GM12878 (cell line): ENCODE results near the gene TOP2A. TPM values are rescaled to one million over a fixed set of nuclear protein-coding genes. Genes with fewer than 3 reads are reported as not detected.
A peak's percentile ranks its signal among the peaks of the same experiment; 100 is the strongest.

Source experiments
- BCL3 ChIP-seq: IDR thresholded peaks from 2 replicates; pipeline ENCODE4 v1.6.1; 2011; ENCODE audit warnings: borderline replicate concordance, low read depth, mild to moderate bottlenecking, moderate library complexity, low read length; ENCODE audit not compliant: insufficient read depth, poor library complexity, severe bottlenecking
- BHLHE40 ChIP-seq, 2 experiments: fragments of 450-650 bp in 1 of 2; IDR thresholded peaks; 2 replicates each; pipeline ENCODE4 v1.6.1; 2011 to 2017; ENCODE audit warnings: low read depth in 2 of 2, borderline replicate concordance in 1 of 2, improper control_type of control experiment in 1 of 2, low read length in 1 of 2, mild to moderate bottlenecking in 1 of 2
- DPF2 ChIP-seq: fragments of 450-650 bp; IDR thresholded peaks from 2 replicates; pipeline ENCODE4 v1.6.1; 2017; ENCODE audit warnings: mild to moderate bottlenecking
- ESRRA ChIP-seq: IDR thresholded peaks from 2 replicates; pipeline ENCODE4 v1.6.1; 2012; ENCODE audit warnings: mild to moderate bottlenecking, low read length, improper control_type of control experiment
- FOXK2 ChIP-seq: fragments of 450-650 bp; IDR thresholded peaks from 2 replicates; pipeline ENCODE4 v1.6.1; 2017; ENCODE audit warnings: mild to moderate bottlenecking, moderate library complexity
- IKZF1 ChIP-seq: fragments of 450-650 bp; conservative IDR thresholded peaks from 2 replicates; pipeline ENCODE4 v1.6.1; 2017; ENCODE audit warnings: antibody characterized with exemption, mild to moderate bottlenecking
- JUNB ChIP-seq: IDR thresholded peaks from 2 replicates; pipeline ENCODE4 v1.6.1; 2016; ENCODE audit warnings: antibody characterized with exemption, mild to moderate bottlenecking
- MXI1 ChIP-seq: fragments of 150-350 bp; IDR thresholded peaks from 2 replicates; pipeline ENCODE4 v1.6.1; 2011; ENCODE audit warnings: low read depth, mild to moderate bottlenecking, inconsistent platforms, low read length, improper control_type of control experiment
- NKRF ChIP-seq: fragments of 450-650 bp; conservative IDR thresholded peaks from 2 replicates; pipeline ENCODE4 v1.6.1; 2017; ENCODE audit warnings: mild to moderate bottlenecking, moderate library complexity
- NR2F1 ChIP-seq: fragments of 450-650 bp; conservative IDR thresholded peaks from 2 replicates; pipeline ENCODE4 v1.6.1; 2017; ENCODE audit warnings: mild to moderate bottlenecking
- PAX8 ChIP-seq: fragments of 450-650 bp; IDR thresholded peaks from 2 replicates; pipeline ENCODE4 v1.6.1; 2017; ENCODE audit warnings: mild to moderate bottlenecking, moderate library complexity
- SMC3 ChIP-seq: IDR thresholded peaks from 2 replicates; pipeline ENCODE4 v1.6.1; 2011; ENCODE audit warnings: low read length, improper control_type of control experiment, borderline replicate concordance
- STAT3 ChIP-seq: IDR thresholded peaks from 2 replicates; pipeline ENCODE4 v1.6.1; 2011; ENCODE audit warnings: low read depth, low read length, improper control_type of control experiment
- polyA plus RNA-seq, 11 experiments: library from polyadenylated mRNA; depleted of rRNA in 4 of 11; unstranded in 6 of 11; stranded (reverse) in 5 of 11; fragments of >200 nt; fragmentation: Nextera tagmentation in 4 of 11; fragmentation: Illumina TruSeq in 1 of 11; extraction: Ambion mirVana in 4 of 11; extraction: Trizol in 1 of 11; gene quantifications; 1 replicate in 1 of 11; 2 replicates in 10 of 11; pipeline versions ENCODE4 v1.2.1 to v1.2.3, GENCODE V29; 2011 to 2016; ENCODE audit warnings: inconsistent platforms in 2 of 11, missing spikeins in 2 of 11, low read depth in 1 of 11
- total RNA-seq, 4 experiments: library from RNA; depleted of rRNA in 3 of 4; stranded (reverse); fragments of >200 nt in 3 of 4; fragmentation: Illumina TruSeq in 1 of 4; extraction: Trizol in 1 of 4; gene quantifications; 2 replicates each; pipeline versions ENCODE4 v1.2.1 to v1.2.3, GENCODE V29; 2013 to 2021
- TF ChIP-seq, protein P1 (sequence below): fragments of 450-650 bp; IDR thresholded peaks from 2 replicates; pipeline ENCODE4 v1.6.1; 2017; ENCODE audit warnings: mild to moderate bottlenecking, low read depth, inconsistent platforms; ENCODE audit not compliant: poor library complexity, severe bottlenecking
- TF ChIP-seq, protein P2 (sequence below): fragments of 450-650 bp; IDR thresholded peaks from 2 replicates; pipeline ENCODE4 v1.6.1; 2016; ENCODE audit warnings: mild to moderate bottlenecking
- TF ChIP-seq, protein P3 (sequence below): IDR thresholded peaks from 2 replicates; pipeline ENCODE4 v1.6.1; 2011; ENCODE audit warnings: low read depth, mild to moderate bottlenecking, low read length, moderate library complexity, borderline replicate concordance; ENCODE audit errors: extremely low read depth

TOP2A gene
- total and polyA plus RNA-seq, 10 of the 15 experiments (the other 5 are each of a cell fraction or from before 2014, with no cell fraction given): 117 to 275 (median 232) TPM

DNA sequence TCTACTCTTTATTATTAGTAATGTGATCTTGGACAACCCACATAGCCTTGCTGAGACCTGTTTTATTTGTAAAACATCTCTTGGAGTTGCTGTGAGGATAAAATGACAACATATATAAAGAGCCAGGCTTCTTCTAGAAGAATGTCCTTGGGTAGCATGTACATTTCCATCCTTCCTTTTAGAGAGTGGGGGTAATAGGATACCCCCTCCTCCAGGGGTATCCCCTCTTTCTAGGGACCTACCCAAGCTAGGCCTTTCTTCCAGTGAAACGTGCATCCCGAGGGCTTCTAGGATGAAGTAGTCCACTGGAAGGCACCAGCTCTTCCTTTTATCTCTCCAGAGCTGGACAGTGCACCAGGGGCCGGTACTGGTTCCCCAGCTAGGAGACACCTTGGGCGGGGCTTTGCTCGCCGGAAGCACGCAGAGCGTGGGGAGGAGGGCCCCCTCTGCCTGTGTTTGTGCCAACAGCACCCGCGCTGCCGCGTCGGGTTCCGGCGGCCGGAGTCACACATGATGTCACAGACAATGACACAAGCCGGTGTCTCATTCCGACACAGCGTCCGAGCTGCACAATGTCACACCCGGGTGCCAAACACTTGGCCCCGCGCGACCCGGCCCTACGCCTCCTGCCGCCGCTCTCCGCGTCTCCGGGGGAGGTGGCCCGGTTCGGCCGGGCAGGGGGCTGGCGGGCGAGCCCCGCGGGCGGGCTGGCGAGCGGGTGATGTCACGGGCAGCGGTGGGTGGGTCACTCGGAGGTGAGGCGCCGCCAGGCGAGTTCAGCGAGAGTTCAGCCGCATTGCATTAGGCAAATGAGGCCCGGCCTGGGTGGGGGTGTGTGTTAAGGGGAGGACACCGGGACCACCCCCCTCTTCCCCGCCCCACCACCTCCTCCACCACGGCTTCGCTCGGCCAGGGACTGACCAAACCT is 76.6 kb downstream of the TOP2A start (continued):
- TF ChIP-seq BCL3: peak; percentile 48
- peak; percentile 58; the same call in 1 of the 2 replicates for TF ChIP-seq NKRF
- TF ChIP-seq NR2F1: peak; percentile 59; the same call in 1 of the 2 replicates
- TF ChIP-seq, protein P1, sequence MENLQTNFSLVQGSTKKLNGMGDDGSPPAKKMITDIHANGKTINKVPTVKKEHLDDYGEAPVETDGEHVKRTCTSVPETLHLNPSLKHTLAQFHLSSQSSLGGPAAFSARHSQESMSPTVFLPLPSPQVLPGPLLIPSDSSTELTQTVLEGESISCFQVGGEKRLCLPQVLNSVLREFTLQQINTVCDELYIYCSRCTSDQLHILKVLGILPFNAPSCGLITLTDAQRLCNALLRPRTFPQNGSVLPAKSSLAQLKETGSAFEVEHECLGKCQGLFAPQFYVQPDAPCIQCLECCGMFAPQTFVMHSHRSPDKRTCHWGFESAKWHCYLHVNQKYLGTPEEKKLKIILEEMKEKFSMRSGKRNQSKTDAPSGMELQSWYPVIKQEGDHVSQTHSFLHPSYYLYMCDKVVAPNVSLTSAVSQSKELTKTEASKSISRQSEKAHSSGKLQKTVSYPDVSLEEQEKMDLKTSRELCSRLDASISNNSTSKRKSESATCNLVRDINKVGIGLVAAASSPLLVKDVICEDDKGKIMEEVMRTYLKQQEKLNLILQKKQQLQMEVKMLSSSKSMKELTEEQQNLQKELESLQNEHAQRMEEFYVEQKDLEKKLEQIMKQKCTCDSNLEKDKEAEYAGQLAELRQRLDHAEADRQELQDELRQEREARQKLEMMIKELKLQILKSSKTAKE: no peak
- peak; percentile 39 for TF ChIP-seq IKZF1
- TF ChIP-seq DPF2: peak; percentile 82
- no peak for TF ChIP-seq PAX8
- TF ChIP-seq JUNB: no peak
- peak; percentile 20; the same call in 1 of the 2 replicates for TF ChIP-seq SMC3
- TF ChIP-seq, protein P2, sequence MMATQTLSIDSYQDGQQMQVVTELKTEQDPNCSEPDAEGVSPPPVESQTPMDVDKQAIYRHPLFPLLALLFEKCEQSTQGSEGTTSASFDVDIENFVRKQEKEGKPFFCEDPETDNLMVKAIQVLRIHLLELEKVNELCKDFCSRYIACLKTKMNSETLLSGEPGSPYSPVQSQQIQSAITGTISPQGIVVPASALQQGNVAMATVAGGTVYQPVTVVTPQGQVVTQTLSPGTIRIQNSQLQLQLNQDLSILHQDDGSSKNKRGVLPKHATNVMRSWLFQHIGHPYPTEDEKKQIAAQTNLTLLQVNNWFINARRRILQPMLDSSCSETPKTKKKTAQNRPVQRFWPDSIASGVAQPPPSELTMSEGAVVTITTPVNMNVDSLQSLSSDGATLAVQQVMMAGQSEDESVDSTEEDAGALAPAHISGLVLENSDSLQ: 0 out of 2 replicates have a peak, but pooled peaks have one; percentile 10
- TF ChIP-seq ESRRA: no peak
- TF ChIP-seq, protein P3, sequence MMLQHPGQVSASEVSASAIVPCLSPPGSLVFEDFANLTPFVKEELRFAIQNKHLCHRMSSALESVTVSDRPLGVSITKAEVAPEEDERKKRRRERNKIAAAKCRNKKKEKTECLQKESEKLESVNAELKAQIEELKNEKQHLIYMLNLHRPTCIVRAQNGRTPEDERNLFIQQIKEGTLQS: no peak
- 0 out of 2 replicates have a peak, but pooled peaks have one; percentile 55 for TF ChIP-seq MXI1
- no peak for TF ChIP-seq STAT3
- TF ChIP-seq BHLHE40 (IDR thresholded peaks at IDR 0.05; ENCODE audit: borderline replicate concordance in 1 of 2, low read depth in 2 of 2, low read length in 1 of 2): peak; percentile 2 to 53; a peak in 2 of 4 replicates
- no peak for TF ChIP-seq FOXK2
